GM19395 (cell line): ENCODE results near the gene TMEM131L.
"Not testable (repeated sequence)": the region's sequence is repeated elsewhere in the genome, so short reads cannot be mapped to it uniquely, and the experiment has no call there.

Experiments
- ATAC-seq: cut with Tn5 transposase; IDR thresholded peaks from one replicate; pipeline ENCODE4 v1.9.1; 2021; ENCODE audit warnings: mild to moderate bottlenecking, moderate library complexity; ENCODE audit not compliant: unreplicated experiment

The TMEM131L gene

GRCh38 chr4:153537493-153537960 is 71.4 kb downstream of the TMEM131L start:
- ATAC-seq = no peak

DNA sequence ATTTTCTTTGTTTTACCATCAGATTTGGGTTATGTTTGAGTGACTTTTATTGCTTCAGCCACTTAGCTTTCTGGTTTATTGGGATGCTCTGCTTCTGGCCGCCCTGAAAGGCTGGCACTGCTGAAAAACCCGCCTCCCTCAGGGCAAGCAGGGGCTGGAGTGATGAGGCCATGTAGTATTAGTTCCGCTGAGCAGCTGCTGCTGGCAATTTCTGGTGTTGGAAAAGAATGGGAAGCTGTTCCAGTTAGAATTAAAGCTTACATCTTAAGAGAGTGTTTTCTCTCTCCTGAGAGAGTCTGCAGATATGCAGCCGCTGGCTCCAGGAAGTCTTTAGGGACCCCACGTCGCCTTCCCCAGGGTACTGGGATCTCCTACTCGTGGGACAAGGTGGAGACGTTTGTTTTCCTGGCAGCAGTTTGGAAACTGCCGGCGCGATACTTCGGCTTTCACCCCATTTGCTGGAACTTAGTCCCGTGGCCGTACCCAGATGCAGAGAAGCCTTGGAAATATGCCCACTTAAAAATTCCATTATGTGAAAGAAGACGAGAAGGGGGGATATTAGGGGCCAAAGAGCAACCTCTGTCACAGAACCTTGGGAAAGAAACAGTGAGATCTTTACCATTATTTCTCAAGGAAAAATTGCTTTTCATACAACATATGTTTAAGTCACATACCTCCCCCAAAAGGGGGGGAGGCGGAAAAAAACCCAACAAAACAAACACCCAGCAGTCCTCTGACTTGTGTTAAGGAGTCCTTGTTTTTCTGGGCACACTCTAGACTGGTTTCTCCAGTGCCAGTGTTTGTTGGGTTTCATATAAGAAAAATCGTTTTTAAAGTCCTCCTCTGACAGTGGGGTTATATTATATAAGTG is 72.6 kb downstream of the TMEM131L start:
- ATAC-seq = no peak

- no peak for ATAC-seq
Observed at GRCh38 chr4:153539422-153539821, 73.3 kb downstream of the TMEM131L start.

DNA sequence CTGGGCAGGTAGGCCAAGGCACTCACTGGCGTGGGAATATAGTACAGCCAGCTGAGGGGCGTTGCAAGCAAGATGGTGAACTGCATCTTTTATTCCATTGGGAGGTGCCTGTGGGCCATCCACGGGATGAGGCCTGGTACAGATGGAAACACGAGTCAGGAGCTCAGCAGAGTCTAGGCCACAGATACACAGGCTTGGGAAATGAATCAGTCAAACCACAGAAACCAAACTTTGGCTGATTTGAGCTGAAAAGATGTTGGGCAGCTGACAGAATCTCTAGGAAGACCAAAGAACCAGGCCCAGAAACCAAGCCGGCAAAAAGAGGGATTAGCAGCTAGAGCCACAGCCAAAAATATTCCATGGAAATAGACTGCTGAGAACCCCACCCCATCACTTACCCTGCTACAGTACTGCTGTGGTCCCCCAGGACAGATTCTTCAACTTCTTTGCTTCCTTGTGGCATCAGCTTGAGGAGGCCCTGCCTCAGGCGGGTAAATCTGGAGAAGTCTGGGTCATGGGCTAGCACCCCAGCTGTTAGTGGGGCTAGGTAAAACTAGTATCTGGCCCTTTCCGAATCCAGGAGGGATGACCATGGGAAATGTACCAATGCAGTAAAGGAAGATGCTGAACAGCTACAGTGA is 75.4 kb downstream of the TMEM131L start:
- no peak for ATAC-seq

DNA sequence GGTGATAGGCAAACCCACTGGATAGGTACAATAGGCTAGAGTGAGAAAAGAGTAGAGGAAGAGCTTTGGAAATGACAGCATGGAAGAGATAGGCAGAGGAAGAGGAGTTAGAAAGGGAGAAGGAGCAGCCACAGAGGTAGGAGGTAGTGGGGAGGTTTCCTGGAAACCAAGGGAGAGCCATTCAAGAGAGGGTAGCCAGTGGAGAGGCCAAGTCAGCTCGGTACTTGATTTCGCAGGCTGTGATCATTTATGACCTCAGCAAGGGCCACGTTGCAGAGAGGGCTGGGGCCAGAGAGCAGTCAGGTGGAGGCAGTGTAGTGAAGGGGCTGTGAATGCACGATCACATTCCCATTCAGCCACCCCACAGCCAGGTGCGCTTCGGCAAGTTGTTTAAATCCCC is 76.0 kb downstream of the TMEM131L start:
- no peak for ATAC-seq

DNA sequence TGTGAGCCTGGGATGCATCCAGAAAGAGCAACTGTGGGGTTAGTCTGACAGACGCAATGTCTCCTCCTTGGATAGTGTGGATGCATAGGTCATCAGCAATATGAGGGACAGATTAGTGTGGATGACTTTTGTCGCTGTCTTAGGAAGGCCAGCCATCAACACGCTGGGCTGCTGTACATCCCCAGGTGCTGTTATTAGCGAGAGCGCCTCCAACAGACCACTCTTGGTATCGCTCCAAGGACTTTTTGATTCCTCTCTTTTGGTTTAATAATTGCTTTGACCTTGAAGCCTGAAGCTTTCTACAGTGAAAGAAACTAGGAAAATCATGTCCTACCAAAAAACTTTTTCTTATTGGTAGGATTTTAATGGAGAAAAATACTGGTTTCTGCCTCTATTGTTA is 76.7 kb downstream of the TMEM131L start:
- ATAC-seq = no peak

DNA sequence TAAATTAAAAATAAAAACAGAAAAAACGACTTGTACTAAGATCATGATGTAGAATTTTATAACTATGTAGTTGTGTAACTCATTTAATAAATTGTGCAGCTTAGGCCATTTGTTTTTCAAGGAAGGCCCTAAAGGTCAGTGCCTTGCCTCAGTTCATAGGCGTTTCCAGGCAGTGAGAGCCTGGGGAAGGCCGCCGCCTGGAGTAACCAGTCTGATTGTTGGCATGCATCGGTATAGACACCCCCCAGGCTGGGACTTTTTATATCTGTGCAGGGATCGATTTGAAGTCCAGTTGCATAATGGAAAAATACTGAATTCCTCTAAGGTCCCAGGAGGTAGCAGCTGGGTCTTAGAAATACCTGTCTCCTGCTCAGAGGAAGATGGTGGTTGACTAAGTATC is 77.2 kb downstream of the TMEM131L start:
- ATAC-seq = no peak

DNA sequence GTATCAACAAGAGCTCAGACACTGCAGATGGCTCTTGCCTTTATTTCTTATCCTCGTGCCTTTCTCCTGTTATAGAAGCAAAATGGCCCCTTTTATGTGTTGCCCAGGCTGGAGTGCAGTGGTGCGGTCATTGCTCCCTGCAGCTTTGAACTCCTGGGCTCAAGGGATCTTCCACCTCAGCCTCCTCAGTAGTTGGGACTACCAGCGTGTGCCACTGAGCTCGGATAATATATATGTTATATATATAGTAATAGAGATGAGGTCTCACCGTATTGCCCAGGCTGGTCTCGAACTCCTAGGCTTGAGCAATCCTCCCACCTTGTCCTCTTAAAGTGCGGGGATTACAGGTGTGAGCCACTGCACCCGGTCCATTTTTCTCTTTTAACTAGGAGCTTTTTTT is 79.7 kb downstream of the TMEM131L start:
- ATAC-seq = no peak

DNA sequence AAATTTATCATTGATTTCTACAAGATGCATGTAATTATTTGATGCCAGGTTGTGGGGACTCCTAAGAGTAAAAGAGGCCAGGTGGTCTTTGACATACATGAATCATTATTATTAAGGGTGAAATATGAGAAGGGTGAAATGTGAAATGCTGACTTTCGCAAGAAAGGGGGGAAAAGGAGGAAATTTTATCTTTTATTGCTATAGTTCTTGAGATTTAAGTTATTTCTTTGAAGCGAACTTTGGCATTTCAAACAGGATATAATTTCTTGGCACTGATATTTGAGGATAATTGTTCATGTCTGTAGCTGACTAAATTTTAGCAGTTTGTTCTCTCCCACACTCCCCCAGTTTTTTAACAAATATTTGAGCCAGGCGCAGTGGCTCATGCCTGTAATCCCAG is 80.1 kb downstream of the TMEM131L start:
- ATAC-seq = no peak

DNA sequence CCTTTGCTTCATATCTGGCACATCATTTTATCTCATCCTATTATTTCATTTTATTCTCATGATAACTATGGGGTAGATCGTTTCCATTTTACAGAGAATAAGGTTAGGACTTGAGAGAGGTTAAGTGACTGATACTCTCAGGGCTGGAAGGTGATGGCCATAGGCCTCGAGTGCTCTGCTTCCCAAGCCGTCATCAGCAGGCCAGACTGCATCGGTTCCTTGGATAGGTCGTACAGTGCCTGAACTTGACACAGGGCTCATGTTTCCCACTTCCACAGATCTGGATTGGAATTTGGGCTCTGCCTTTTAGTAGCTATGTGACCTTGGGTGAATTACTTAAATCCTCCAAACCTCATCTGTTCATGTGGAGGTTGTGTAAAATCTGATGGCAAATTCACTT is 81.4 kb downstream of the TMEM131L start:
- no peak for ATAC-seq

DNA sequence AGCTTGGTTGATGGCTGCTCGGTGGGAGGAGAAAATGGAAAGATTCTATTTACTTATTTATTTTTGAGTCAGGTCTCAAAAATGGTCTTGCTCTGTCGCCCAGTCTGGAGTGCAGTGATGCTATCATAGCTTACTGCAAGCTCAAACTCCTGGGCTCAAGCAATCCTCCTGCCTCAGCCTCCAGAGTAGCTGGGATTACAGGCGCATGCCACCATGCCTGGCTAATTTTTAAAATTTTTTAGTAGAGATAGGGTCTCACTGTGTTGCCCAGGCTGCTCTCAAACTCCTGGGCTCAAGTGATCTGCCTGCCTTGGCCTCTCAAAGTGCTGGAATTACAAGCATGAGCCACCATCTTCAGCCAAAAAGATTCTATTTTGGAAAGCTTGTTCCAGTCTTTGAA is 82.7 kb downstream of the TMEM131L start:
- ATAC-seq = not testable (repeated sequence)

DNA sequence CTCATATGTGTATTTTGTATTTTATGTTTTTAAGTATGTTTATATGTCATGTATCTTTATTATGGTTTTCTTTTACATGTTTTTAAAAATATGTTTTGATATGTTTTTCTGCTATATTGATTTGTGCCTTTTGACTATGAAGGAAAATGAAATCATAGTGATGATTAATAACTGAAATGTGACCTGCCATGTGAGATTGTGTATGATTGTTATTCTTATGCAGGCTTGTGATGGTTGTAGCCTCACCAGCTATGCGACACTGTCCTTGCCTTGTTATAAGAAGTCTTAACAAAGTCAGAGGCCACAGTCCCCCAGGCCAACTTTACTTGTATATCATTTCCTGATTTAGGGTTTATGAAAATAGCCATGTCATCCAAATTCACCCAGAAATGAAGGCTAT is 83.2 kb downstream of the TMEM131L start:
- ATAC-seq = no peak

GRCh38 chr4:153553155-153553818 is 87.1 kb downstream of the TMEM131L start:
- no peak for ATAC-seq

GRCh38 chr4:153553819-153554170 is 87.6 kb downstream of the TMEM131L start:
- no peak for ATAC-seq

- ATAC-seq = no peak
Observed at GRCh38 chr4:153555730-153556434, 89.7 kb downstream of the TMEM131L start.

GRCh38 chr4:153556435-153556815 is 90.3 kb downstream of the TMEM131L start:
- no peak for ATAC-seq

- no peak for ATAC-seq
Observed at GRCh38 chr4:153560908-153561307, 94.7 kb downstream of the TMEM131L start.

DNA sequence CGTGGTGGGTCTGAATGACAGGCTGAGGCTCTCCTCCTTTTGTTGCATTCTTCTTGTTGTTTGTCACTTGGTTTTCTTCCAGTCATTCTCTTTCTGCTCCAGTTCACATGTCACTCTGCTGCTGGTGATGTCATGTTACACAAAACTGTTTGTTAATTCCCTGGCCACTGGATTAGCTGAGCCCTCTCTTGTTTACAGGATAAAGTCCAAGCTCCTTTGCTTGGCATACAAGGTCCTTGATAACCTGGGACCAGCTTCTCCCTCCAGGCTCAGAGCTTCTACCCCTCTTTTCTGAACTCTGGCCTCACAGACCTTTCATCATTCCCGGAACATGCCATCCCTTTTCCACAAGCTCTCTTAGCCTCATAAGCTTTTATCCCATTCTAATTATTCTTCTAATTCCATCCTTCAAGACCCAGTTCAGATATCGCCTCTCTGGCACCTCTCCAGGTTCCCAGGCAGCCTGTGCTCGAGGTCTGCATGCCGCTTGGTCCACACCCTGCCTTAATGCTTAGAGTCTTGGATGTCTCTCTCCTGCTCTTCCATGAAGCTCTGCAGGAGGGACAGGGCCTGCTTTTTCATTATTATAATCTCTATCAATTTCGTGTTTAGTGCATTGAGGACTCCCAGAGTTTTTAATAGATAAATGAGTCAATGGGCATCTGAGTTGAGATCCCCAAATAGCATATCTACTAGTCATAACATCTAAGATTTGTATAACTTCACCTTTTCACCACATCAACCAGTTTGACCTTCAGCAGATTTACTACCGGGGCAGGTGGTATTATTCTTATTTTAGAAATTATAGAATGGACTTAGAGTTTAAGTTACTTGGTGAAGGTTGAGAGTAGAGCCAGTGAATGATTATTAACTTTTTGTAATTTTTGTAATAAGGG is 98.7 kb downstream of the TMEM131L start:
- no peak for ATAC-seq

GRCh38 chr4:153566631-153567150 is 100.5 kb downstream of the TMEM131L start:
- ATAC-seq = no peak

GRCh38 chr4:153567660-153568059 is 101.5 kb downstream of the TMEM131L start:
- not testable (repeated sequence) for ATAC-seq
